ENCODE data around the gene FDXACB1.

Gene FDXACB1

GRCh38 chr11:111843661-111844060 is 35.3 kb downstream of the FDXACB1 start:
- no peak for DNase-seq (ENCODE audit: low spot score)

- DNase-seq (ENCODE audit: low spot score), result peak; percentile 85
Observed at GRCh38 chr11:111841370-111842053, 37.5 kb downstream of the FDXACB1 start.

- DNase-seq (ENCODE audit: low spot score), result no peak
Observed at GRCh38 chr11:111840143-111840542, 38.8 kb downstream of the FDXACB1 start.

GRCh38 chr11:111838054-111838453 is 40.9 kb downstream of the FDXACB1 start:
- DNase-seq (ENCODE audit: low spot score), result no peak

GRCh38 chr11:111837366-111837891 is 41.5 kb downstream of the FDXACB1 start:
- no peak for DNase-seq (ENCODE audit: low spot score)

GRCh38 chr11:111836721-111837120 is 42.2 kb downstream of the FDXACB1 start:
- DNase-seq (ENCODE audit: low spot score), result no peak

GRCh38 chr11:111836162-111836561 is 42.8 kb downstream of the FDXACB1 start:
- no peak for DNase-seq (ENCODE audit: low spot score)

GRCh38 chr11:111835665-111836064 is 43.3 kb downstream of the FDXACB1 start:
- DNase-seq (ENCODE audit: low spot score), result no peak

- DNase-seq (ENCODE audit: low spot score), result no peak
Observed at GRCh38 chr11:111834432-111835163, 44.4 kb downstream of the FDXACB1 start.

GRCh38 chr11:111833524-111833923 is 45.4 kb downstream of the FDXACB1 start:
- no peak for DNase-seq (ENCODE audit: low spot score)

- DNase-seq (ENCODE audit: low spot score), result no peak
Observed at GRCh38 chr11:111829185-111829968, 49.6 kb downstream of the FDXACB1 start.

- DNase-seq (ENCODE audit: low spot score), result no peak
Observed at GRCh38 chr11:111826322-111826950, 52.5 kb downstream of the FDXACB1 start.

Data from CD4-positive, alpha-beta T cell treated with Interleukin-2 at 100 ng/mL for 4 hours (primary cell).